HUDEP-2 (cell line): ENCODE data around the gene ARHGDIG.
A peak's percentile ranks its signal among the peaks of the same experiment; 100 is the strongest.

Experiments
- DNase-seq, 76 experiments: peaks; one replicate each; lab custom pipeline; 2025; ENCODE audit not compliant: unreplicated experiment in 76 of 76; lab: John Stamatoyannopoulos, UW

Gene ARHGDIG

DNA sequence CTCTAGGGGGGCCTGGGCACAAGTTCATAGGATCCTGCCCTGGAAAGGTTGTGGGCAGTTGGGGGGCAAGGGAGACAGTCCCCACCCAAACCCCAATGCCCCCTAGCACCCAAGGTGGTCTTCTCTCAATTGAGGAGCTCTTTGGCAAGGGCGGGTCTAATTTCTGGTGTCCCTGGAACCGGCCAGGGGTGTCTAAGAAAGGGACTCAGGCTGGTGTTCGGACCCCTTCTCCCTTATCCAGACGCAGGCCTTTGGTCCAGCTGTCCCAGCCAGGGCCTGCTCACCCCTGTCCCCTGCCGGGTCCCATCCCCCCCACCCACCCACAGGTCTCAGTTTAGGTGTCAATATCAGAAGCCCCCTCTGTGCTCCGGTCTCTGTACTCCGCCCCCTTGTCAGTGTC is 860 bp upstream of the ARHGDIG start:
- no peak for DNase-seq

DNA sequence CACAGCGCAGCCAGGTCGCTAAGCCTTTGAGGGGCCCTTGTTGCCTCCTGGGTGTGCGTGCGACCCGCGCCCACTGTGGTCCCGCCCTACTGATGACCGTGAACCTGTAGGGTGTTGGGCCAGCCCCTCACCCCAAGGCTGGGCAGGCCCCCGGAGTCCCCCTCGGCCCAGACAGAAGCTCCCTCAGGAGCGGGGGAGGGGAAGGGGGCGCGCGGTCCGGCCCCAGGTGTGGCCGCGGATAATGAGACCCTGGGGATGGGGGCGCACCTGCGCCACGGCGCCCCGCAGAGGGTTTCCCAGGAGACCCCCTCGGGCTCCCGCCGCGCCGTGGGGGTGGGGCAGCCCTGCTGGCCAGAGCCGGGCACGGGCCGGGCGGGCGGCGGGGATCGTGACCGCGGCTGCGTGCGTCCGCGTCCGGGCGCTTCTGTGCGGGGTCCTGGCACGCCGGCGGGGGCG is 358 bp upstream of the ARHGDIG start:
- no peak for DNase-seq

DNA sequence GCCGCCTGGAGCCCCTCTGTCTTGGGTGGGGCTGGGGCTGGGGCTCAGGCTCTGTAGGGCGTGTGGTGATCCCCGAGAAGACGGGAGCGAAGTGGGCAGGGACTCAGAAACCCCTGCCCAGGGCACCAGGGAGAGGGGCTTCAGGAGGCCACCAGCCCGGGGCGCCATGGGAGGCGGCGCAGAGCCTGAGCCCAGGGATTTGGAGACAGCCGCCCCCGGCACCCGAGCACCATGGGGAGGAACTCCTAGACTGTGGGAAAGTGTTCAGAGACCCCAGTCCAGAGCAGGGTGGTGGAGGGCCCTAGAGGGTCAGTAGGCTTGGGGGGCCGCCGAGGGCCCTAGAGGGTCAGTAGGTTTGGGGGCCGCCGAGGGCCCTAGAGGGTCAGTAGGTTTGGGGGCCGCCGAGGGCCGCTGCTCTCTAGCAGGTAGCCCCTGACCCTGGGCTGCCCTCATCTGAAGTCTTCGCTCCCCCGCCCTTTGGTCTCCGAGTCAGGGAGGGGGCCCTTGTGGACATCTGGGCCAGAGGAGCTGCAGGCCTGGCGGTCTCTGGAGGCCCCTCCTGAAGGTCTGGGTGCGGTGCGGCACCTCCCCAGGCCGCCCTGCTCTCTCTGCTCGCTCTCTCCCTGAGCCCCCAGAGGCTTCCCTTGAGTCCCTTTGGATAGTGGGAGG is 734 bp downstream of the ARHGDIG start:
- DNase-seq = no peak

DNA sequence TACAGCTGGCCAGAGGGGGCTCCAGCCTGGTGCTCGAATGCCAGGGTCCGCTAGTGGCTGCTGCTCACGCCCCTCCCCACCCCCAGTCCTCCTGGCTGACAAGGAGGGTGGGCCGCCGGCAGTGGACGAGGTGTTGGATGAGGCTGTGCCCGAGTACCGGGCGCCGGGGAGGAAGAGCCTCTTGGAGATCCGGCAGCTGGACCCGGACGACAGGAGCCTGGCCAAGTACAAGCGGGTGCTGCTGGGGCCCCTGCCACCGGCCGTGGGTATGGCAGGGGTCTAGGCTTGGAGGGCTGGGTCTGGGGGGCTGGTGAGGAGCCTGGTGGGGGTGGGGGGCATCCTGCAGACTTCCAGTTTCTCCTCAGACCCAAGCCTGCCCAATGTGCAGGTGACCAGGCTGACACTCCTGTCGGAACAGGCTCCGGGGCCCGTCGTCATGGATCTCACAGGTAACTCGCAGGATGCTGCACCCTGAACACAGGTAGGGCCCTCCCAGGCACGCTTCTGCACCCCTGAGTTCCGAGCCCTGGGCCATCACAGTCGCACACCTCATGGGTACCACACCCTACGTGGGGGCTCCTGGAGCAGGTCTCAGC is 1.4 kb downstream of the ARHGDIG start:
- DNase-seq = no peak

DNA sequence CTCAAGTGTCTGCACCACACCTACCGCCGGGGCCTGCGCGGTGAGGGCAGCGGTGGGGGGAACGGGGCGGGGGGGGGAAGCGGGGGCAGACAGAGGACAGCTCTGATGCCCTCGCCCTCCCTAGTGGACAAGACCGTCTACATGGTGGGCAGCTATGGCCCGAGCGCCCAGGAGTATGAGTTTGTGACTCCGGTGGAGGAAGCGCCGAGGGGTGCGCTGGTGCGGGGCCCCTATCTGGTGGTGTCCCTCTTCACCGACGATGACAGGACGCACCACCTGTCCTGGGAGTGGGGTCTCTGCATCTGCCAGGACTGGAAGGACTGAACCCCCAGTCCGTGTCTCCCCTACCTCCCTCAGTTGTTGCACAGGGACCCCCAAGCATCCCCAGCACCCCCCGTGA is 2.1 kb downstream of the ARHGDIG start:
- no peak for DNase-seq

DNA sequence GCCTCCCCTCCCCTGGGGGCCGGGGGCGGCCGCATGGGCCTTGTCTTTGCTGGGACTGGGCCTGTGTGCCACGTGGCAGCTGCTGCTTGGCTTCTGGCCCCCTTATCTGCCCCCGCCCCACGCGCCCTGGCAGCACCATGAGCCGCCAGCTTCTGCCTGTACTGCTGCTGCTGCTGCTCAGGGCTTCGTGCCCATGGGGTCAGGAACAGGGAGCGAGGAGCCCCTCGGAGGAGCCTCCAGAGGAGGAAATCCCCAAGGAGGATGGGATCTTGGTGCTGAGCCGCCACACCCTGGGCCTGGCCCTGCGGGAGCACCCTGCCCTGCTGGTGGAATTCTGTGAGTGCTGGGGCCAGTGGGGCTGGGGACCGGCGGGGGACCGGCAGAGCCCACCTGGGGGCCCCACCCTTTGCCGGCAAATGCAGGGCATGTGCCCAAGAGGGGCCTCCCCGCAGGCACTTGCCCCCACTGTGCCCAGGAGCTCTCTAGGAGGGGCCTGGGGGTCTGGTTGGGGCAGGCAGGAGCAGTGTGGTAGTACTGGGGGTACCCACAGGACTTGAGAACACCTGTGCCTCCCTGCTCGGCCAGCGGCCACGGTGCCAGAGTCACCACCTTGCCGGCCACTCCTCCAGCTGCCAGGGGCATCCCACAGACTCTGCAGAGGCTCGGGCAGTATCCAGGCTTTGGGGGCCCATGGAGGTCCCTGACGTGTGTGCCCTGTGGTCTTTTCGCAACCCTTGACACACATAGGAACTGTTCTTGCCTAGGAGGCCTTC is 2.8 kb downstream of the ARHGDIG start, which contains the start of gene PDIA2:
Gene PDIA2 (plus strand): TSS at position 132 of the 773 bp plus-strand sequence. CDS start 6 bp downstream, at position 138.
- peak in 63 of 76 experiments; percentile 11 to 83 (median 55) for DNase-seq

DNA sequence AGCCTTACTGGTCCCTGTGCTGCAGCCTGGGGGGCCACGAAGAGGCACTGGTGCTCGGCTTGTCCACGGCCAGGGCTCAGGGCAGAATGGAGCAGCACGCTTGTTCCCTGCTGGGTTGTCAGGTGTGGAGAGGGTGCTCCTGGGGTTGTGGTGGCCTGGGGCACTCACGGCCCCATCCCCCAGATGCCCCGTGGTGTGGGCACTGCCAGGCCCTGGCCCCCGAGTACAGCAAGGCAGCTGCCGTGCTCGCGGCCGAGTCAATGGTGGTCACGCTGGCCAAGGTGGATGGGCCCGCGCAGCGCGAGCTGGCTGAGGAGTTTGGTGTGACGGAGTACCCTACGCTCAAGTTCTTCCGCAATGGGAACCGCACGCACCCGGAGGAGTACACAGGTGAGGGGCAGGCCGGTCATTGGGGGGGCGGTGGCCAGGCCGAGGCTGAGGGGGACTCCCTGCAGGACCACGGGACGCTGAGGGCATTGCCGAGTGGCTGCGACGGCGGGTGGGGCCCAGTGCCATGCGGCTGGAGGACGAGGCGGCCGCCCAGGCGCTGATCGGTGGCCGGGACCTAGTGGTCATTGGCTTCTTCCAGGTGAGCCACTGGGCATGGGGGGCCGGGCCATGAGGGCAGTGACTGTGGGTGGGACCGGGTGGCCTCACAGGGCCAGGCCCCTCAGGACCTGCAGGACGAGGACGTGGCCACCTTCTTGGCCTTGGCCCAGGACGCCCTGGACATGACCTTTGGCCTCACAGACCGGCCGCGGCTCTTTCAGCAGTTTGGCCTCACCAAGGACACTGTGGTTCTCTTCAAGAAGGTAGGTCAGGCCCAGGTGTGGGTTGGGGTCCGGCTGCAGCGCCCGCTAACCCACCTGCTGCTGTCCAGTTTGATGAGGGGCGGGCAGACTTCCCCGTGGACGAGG is 4.1 kb downstream of the ARHGDIG start:
- no peak for DNase-seq

DNA sequence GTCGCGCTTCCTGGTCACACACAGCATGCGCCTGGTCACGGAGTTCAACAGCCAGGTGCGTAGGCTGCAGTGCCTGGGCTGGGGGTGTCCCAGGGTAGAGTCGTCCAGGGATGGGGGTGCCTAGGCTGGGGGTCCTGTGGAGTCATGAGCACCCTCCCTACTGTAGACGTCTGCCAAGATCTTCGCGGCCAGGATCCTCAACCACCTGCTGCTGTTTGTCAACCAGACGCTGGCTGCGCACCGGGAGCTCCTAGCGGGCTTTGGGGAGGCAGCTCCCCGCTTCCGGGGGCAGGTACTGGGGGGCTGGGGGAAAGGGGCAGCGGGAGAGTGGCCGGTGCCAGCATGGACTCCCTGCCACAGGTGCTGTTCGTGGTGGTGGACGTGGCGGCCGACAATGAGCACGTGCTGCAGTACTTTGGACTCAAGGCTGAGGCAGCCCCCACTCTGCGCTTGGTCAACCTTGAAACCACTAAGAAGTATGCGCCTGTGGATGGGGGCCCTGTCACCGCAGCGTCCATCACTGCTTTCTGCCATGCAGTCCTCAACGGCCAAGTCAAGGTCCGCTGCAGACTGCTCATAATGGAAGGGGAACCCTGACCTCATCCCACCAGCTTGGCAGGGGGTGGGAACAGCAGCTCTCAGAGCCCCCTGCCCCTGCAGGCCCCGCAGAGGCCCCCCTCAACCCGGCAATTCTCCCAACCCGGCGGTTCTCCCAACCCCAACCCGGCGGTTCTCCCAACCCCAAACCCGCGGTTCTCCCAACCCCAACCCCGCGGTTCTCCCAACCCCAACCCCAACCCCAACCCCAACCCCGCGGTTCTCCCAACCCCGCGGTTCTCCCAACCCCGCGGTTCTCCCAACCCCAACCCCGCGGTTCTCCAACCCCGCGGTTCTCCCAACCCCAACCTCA is 5.0 kb downstream of the ARHGDIG start:
- no peak for DNase-seq

DNA sequence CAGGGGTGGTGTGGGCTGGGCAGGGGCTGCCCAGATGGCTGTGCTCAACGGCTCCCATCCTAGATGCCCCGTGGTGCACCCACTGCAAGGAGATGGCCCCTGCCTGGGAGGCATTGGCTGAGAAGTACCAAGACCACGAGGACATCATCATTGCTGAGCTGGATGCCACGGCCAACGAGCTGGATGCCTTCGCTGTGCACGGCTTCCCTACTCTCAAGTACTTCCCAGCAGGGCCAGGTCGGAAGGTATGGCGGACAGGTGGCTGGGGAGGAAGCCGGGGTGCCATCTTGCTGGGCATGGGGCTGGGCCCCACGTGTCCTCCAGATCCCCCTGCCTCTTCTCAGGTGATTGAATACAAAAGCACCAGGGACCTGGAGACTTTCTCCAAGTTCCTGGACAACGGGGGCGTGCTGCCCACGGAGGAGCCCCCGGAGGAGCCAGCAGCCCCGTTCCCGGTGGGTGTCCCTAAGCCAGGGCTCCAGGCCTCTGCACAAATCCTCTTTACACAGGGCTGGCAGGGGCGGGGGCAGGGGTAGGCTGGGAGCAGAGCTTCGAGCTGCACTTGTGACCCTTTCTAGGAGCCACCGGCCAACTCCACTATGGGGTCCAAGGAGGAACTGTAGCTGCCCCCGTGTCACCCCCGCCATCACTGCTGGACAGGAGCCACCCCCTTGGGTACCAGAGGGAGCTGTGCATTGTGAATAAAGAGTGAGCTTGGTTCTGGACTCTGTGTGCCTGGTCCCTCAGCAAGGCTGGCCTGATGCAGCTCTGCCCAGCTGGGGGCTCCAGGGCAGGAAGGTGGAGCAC is 6.3 kb downstream of the ARHGDIG start:
- DNase-seq = no peak

DNA sequence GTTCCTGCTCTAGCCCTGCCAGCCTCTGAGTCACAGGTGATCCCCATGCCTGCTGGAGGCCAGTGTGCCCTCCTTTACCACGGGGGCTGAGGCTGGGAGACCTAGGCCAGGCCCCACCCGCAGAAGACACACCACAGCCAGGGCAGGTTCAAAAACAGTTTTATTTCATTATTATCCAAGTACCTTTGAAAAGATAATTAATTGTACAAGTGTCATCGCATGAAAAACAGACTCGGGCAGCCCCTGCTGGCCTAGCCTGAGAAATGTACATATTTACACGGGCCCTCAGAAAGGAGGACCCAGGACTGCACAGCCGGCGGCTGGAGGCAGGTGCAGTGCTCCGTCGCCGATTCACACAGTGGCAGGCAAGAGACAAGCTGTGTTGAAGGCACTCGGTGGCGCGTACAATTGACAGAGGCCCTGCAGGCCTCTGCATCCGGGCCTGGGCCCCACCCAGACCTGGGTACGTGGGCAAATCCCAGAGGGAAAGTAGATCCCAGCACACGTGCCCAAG is 7.0 kb downstream of the ARHGDIG start:
- no peak for DNase-seq

DNA sequence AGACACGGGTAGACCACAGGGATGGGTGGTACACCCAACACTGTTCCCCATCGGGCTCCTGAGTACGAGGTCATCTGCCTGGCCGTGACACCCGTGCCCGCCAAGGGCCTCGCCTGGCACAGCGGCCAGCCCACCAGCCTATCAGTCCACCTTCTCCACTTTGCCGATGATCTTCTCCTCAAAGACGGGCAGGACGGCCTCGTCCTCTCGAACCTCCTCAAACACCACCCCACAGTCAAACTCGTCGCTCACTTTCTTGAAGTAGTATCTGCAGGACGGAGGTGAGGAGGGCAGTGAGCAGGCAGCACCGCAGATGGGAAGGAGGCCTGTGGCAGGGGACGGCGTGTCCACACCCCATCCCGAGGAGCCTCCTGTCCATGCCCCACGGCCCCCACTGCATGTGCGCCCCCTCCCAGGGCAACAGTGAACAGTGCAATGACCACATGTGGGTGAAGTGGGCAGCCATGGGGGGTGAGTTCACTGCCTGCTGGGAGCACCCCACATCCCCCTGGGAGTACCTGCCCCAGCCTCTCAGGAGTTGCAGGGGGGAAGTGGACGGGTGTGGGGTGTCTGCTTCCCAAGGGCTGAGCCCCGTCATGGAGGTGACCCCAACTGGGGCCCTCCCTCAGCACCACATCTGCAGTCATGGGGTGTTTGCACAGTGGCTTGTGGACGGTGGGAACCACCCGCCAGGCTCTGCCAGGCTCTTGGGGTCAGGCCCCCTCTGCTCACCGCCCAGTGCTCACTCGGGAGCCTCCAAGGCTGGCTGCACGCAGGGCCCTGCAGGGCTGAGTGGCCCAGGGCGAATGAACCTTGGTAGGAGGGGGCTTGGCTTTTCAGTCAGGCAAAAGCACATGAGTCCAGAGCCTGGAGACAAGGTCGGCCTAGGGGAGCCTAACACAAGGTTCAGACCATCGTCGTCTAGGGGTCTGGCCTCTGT is 7.9 kb downstream of the ARHGDIG start:
- DNase-seq = no peak

DNA sequence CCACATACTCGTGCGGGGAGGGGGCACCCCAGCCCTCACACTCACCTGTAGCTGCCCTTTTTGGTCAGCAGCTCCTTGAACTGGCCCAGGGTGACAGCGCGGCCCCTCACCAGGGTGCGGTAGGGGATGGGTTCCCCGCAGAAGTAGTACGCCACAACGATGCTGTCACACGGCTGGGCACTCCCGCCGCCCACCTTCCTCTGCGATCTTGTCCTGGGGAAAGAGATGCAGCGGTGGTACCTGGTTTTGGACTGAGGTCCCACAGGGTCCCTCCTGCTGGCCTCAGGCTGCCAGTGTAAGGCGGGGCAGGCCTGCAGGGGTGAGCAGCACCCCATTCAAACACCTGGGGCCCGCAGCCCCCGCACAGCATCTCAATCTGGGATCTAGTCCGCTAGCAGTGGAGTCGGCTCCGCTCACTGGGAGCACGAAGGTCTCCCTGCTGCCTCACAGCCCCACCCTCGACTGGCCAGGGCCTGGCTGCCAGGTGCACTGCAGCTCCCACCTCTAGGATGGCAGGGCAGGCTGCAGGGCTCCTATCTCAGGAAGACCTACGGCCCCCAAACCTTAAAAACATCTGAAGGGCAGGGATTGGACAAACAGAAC is 9.1 kb downstream of the ARHGDIG start:
- DNase-seq = no peak

DNA sequence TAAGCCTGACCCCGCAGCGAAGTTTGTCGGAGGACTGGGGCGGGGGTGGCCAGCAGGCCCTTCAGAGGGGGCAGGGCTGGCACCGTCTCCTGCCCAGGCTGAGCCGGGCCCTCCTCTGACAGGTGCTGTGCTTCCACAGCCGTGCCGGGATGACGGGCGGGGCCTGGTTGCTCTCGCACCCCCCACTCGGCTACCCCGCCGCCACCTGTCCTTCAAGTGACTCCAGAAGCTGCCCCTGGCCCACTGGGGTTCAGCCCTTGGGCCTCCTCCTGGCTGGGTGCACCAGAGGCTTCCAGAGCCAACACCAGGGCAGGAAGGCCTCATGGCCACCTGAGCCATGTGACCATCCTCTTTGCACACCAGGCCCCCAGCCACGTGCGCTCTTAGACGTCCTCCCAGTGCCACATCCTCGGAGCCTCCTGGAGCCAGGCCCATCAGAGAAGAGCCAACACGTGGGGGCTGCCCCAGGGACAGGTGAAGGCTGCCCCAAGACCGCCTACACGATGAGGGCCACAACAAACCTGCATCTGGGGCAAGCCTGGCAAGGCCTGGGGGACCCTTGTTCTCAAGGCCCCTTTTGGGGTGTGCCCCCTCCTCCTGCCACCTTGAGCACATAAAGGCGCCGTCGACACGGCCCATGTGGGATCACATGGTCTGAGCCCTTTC is 9.8 kb downstream of the ARHGDIG start:
- no peak for DNase-seq

DNA sequence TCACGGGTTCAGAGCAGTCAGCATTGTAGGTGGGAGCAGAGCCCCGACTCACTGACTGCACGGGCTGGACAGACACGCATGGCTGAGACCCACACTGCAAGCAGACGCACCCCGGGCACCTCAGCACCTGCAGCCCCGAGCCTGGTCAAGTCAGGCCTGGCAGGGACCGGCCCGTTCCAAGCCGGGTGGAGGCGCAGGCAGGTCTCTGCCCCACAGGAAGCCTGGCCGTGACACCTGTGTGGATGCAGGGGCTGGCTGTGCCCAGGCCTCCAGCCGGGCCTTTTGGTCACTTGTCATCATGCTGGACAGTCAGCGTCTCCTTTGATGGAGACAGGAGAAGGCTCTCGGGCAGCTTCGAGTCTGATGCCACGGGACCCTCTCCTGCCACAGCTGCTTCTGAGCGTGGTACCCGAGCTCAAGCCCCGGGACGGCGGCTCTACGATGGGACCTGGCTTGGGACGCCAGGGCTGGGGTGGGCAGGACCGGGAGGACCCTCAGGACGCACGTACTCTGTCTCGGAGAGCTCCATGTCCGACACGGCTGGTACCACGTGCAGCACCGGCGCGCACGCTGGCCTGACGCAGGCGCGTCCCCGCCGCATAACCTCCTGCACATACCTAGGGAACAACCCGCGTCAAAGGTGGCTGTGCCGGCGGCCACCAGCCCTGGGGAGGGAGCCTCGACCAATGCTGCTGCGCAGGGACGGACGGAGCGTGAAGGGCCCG is 10.5 kb downstream of the ARHGDIG start:
- DNase-seq = no peak

DNA sequence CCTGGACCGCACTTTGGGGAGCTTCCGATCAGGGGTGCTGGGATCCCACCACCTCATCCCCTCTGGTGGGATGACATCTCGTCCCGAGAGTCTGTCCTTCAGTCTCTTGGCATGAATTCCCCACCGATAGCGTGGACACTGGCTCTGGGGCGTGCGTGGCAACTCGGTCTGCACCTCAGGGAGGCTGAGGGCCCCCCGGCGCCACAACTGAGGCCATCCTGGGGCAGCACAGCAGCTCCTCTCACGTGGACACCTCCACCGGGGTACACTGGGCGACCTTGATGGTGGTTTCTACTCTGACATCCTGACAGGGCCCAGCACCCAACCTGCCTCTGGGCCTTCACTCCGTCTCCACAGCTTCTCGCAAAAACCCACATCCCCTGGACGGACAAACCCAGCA is 11.1 kb downstream of the ARHGDIG start:
- DNase-seq = no peak
